MCF 10A (cell line): ENCODE measurements around the gene FPGS. TPM values are rescaled to one million over a fixed set of nuclear protein-coding genes. Genes with fewer than 3 reads are reported as not detected.

Source experiments
- BruUV-seq: library from RNA; stranded (reverse); fragments of 400-500 nt; replicated peaks from 2 replicates; lab custom pipeline; 2021; lab: Mats Ljungman, UMichigan
- CTCF ChIA-PET: fragments of 300-600 bp; sonication (Branson Sonifier 250); formaldehyde crosslinking; extraction: SDS; loops from one replicate; lab custom pipeline; 2021; ENCODE audit warnings: antibody characterized with exemption, inconsistent platforms; lab: Yijun Ruan, JAX
- POLR2A ChIA-PET: fragments of 300-600, 350-650 bp; sonication (Branson Sonifier 250); formaldehyde crosslinking; extraction: SDS; loops from one replicate; lab custom pipeline; 2020; ENCODE audit warnings: antibody characterized with exemption, inconsistent platforms; lab: Yijun Ruan, JAX
- DNase-seq: peaks from one replicate; pipeline ENCODE4 v3.0.0-alpha.2; 2018; ENCODE audit not compliant: unreplicated experiment
- H3K27ac Mint-ChIP-seq: one replicate; pipeline ENCODE4 v1.8.0; 2022; ENCODE audit warnings: mild to moderate bottlenecking, low read depth, mixed read lengths; ENCODE audit not compliant: unreplicated experiment
- H3K27me3 Mint-ChIP-seq: one replicate; pipeline ENCODE4 v1.8.0; 2022; ENCODE audit warnings: mixed read lengths; ENCODE audit not compliant: insufficient read depth, unreplicated experiment
- H3K36me3 Mint-ChIP-seq: one replicate; pipeline ENCODE4 v1.8.0; 2022; ENCODE audit warnings: mild to moderate bottlenecking, moderate library complexity, mixed read lengths; ENCODE audit not compliant: insufficient read depth, unreplicated experiment
- H3K4me1 Mint-ChIP-seq: one replicate; pipeline ENCODE4 v1.8.0; 2022; ENCODE audit warnings: mixed read lengths; ENCODE audit not compliant: insufficient read depth, unreplicated experiment
- H3K4me3 Mint-ChIP-seq: one replicate; pipeline ENCODE4 v1.8.0; 2022; ENCODE audit warnings: mild to moderate bottlenecking, moderate library complexity, mixed read lengths; ENCODE audit not compliant: unreplicated experiment
- H3K9me3 Mint-ChIP-seq: one replicate; pipeline ENCODE4 v1.8.0; 2022; ENCODE audit warnings: mixed read lengths; ENCODE audit not compliant: unreplicated experiment
- intact Hi-C: fragments of 100-400 bp; cut with micrococcal nuclease; formaldehyde crosslinking; loops from 2 replicates; pipeline ENCODE4 v1.14.1; 2022
- total RNA-seq: library from RNA; stranded (reverse); gene quantifications from 2 replicates; pipeline ENCODE4 v1.2.3, GENCODE V29; 2022
- TF ChIP-seq, protein P1 (sequence below): fragments of 200-600 bp; IDR thresholded peaks from one replicate; pipeline ENCODE4 v1.8.0; 2022; ENCODE audit warnings: antibody characterized with exemption, mild to moderate bottlenecking; ENCODE audit not compliant: unreplicated experiment

FPGS gene
- total RNA-seq, 1 experiment from 2014 or later, result 130 TPM

DNA sequence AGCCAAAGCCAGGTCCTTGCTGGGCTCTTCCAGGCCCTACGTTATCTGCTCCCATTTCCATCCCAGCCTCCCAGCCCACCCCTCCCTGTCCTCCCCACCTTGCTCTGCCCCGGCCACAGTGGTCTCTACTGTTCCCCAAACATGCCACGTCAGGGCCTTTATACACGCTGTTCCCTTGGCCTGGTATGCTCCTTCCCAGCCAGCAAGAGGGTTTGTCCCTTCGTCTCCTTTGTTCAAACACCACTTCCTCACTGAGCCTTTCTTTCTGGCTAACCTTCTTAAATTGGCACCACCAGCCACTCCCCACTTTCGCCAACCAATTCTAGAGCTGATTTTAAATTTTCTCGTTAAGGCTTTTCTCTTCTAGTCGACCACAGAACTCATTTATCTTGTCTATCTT lies 34.0 kb upstream of the FPGS start:
- Mint-ChIP-seq H3K4me1 (no peaks in the 10 kb centered on the region), H3K27ac (no peak overlapping the region), H3K9me3 (peaks cover 7% of the 10 kb centered on the region), H3K36me3 (no peaks in the 10 kb centered on the region), H3K27me3 (no peaks in the 10 kb centered on the region), H3K4me3 (no peak overlapping the region)
- no TSS peak for BruUV-seq
- TF ChIP-seq, protein P1, sequence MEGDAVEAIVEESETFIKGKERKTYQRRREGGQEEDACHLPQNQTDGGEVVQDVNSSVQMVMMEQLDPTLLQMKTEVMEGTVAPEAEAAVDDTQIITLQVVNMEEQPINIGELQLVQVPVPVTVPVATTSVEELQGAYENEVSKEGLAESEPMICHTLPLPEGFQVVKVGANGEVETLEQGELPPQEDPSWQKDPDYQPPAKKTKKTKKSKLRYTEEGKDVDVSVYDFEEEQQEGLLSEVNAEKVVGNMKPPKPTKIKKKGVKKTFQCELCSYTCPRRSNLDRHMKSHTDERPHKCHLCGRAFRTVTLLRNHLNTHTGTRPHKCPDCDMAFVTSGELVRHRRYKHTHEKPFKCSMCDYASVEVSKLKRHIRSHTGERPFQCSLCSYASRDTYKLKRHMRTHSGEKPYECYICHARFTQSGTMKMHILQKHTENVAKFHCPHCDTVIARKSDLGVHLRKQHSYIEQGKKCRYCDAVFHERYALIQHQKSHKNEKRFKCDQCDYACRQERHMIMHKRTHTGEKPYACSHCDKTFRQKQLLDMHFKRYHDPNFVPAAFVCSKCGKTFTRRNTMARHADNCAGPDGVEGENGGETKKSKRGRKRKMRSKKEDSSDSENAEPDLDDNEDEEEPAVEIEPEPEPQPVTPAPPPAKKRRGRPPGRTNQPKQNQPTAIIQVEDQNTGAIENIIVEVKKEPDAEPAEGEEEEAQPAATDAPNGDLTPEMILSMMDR, result no peak
- ChIA-PET POLR2A (interaction anchor here (2.0 to 4.9 kb wide), 2 partner anchors 28 to 33 kb away, joined by 7 to 50 read pairs; partner anchors contain the start of gene TOR2A), CTCF (interaction anchor here (1.4 to 1.8 kb wide), 3 partner anchors 16 to 29 kb away, joined by 3 to 6 read pairs (median 3); no protein-coding TSS in a partner anchor)
- no peak for DNase-seq
- intact Hi-C loops, result no loop called here

GRCh38 chr9:127769101-127769500 lies 33.6 kb upstream of the FPGS start:
- no peaks in the 10 kb centered on the region for H3K27me3 Mint-ChIP-seq
- POLR2A ChIA-PET, result interaction anchor here (2.0 to 4.9 kb wide), 2 partner anchors 29 to 34 kb away, joined by 7 to 50 read pairs; partner anchors contain the start of gene TOR2A
- TF ChIP-seq, protein P1, result no peak
- no TSS peak for BruUV-seq
- H3K4me3 Mint-ChIP-seq, result no peak overlapping the region
- no peaks in the 10 kb centered on the region for H3K4me1 Mint-ChIP-seq
- intact Hi-C loops, result no loop called here
- no peak overlapping the region for H3K27ac Mint-ChIP-seq
- H3K36me3 Mint-ChIP-seq, result no peaks in the 10 kb centered on the region
- CTCF ChIA-PET, result interaction anchor here (0.6 to 1.4 kb wide), 2 partner anchors 15 to 187 kb away, joined by 3 to 4 read pairs; no protein-coding TSS in a partner anchor
- DNase-seq, result no peak
- peaks cover 7% of the 10 kb centered on the region for H3K9me3 Mint-ChIP-seq

DNA sequence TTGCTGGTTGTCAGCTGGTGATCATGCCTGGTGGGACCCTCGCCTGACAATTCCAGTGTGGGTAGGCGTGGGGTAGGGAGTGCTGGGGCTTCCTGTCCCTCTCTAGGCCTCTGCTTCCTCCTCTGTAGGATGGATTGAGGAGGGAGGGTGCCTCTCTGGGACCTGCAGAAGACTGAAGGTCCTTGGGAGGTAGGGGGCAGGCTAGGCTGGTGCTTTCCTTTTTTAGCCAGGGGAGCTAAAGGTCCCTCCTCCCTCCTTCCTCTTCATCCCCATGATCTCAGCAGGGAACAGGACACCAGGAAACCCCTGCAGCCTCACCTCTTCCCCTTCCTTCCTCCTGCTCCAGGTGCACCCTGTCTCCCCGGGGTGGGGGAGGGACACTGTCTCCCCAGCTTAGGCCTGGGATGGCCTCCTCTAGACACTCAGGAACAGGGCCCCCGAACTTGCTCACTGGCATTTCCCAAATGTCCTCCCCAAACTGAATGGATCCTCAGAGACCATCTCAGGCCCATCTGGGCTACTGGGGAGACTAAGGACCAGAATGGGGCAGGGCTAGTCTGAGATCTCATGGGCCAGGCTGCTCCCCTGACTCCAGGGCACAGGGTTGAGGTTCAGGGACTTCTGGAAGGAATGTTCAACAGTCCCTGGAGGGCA lies 32.6 kb upstream of the FPGS start:
- H3K9me3 Mint-ChIP-seq, result peaks cover 7% of the 10 kb centered on the region
- no peaks in the 10 kb centered on the region for H3K4me1 Mint-ChIP-seq
- no peak overlapping the region for H3K27ac Mint-ChIP-seq

GRCh38 chr9:127770583-127770904 lies 32.1 kb upstream of the FPGS start:
- no peaks in the 10 kb centered on the region for H3K27me3 Mint-ChIP-seq

More for the DNA sequence above, 32.6 kb upstream of the FPGS start:
- DNase-seq, result no peak
- BruUV-seq, result no TSS peak
- ChIA-PET POLR2A (interaction anchor here (2.0 to 4.9 kb wide), 3 partner anchors 29 to 35 kb away, joined by 7 to 50 read pairs (median 13); partner anchors contain the start of gene TOR2A), CTCF (interaction anchor here (0.6 to 1.7 kb wide), 5 partner anchors 14 to 159 kb away, joined by 3 to 10 read pairs (median 3); partner anchors contain the start of gene TOR2A)
- intact Hi-C loops, result no loop called here
- H3K27me3 Mint-ChIP-seq, result no peaks in the 10 kb centered on the region
- no peaks in the 10 kb centered on the region for H3K36me3 Mint-ChIP-seq
- TF ChIP-seq, protein P1, result no peak
- no peak overlapping the region for H3K4me3 Mint-ChIP-seq

More at GRCh38 chr9:127770583-127770904, 32.1 kb upstream of the FPGS start:
- H3K4me1 Mint-ChIP-seq, result no peaks in the 10 kb centered on the region
- intact Hi-C loops, result no loop called here
- peak overlapping the region; percentile 83 for H3K4me3 Mint-ChIP-seq
- CTCF ChIA-PET, result interaction anchor here (0.6 to 1.7 kb wide), 8 partner anchors 14 to 255 kb away, joined by 3 to 10 read pairs (median 4); partner anchors contain the start of gene TOR2A
- BruUV-seq, result no TSS peak
- H3K9me3 Mint-ChIP-seq, result peaks cover 2% of the 10 kb centered on the region
- H3K27ac Mint-ChIP-seq, result no peak overlapping the region
- POLR2A ChIA-PET, result interaction anchor here (0.6 to 4.9 kb wide), 14 partner anchors 9 to 1712 kb away, joined by 3 to 50 read pairs (median 6); partner anchors contain the start of genes CDK9, FPGS, TOR2A and ZNF79
- DNase-seq, result no peak
- TF ChIP-seq, protein P1, result no peak
- no peaks in the 10 kb centered on the region for H3K36me3 Mint-ChIP-seq
